ENCODE data around the gene CREB3. TPM values are rescaled to one million over a fixed set of nuclear protein-coding genes. Genes with fewer than 3 reads are reported as not detected.
A peak's percentile ranks its signal among the peaks of the same experiment; 100 is the strongest.

CREB3 gene
- total RNA-seq, 1 donor from 2014 or later: 33.2 TPM

DNA sequence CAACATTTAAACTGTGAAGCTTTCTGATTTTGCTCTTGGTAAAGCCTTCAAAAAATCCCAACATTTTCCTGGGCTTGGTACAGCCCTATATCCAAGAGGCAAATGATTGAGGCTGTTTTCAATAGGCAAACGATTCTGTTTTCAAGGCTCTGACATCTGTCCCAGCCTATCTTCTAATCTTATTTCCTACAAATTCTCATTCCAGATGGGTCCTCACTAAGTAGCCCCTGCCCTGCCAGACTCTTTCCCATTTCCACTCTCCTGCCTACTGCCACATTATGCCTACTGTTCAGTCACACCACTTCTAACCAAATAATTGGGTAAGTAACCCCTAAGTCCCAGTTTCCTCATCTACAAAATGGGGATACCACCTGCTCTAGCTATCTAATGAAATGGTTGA, 13.1 kb downstream of the CREB3 start:
- H3K27me3 Mint-ChIP-seq: no peaks in the 10 kb centered on the region
- no peak for DNase-seq (ENCODE audit: low spot score, unreplicated experiment)
- TF ChIP-seq CTCF (IDR thresholded peaks at IDR 0.05; ENCODE audit: unreplicated experiment): no peak
- no peaks in the 10 kb centered on the region for H3K9me3 Mint-ChIP-seq (ENCODE audit: low read depth)
- peak overlapping the region; percentile 23 for H3K27ac Mint-ChIP-seq
- no peak overlapping the region for H3K4me3 Mint-ChIP-seq (ENCODE audit: low read depth)
- peaks cover 32% of the 10 kb centered on the region for H3K4me1 Mint-ChIP-seq (ENCODE audit: low read depth)
- peaks cover 16% of the 10 kb centered on the region for H3K36me3 Mint-ChIP-seq (ENCODE audit: insufficient read depth)

GRCh38 chr9:35746583-35746982, 14.1 kb downstream of the CREB3 start:
- peak overlapping the region; percentile 90 for H3K4me3 Mint-ChIP-seq (ENCODE audit: low read depth)
- H3K4me1 Mint-ChIP-seq (ENCODE audit: low read depth): peaks cover 32% of the 10 kb centered on the region
- DNase-seq (ENCODE audit: low spot score, unreplicated experiment): no peak
- H3K36me3 Mint-ChIP-seq (ENCODE audit: insufficient read depth): peaks cover 17% of the 10 kb centered on the region
- no peaks in the 10 kb centered on the region for H3K27me3 Mint-ChIP-seq
- no peak for TF ChIP-seq CTCF (IDR thresholded peaks at IDR 0.05; ENCODE audit: unreplicated experiment)
- H3K27ac Mint-ChIP-seq: peak overlapping the region; percentile 88
- no peaks in the 10 kb centered on the region for H3K9me3 Mint-ChIP-seq (ENCODE audit: low read depth)

GRCh38 chr9:35748242-35748857, 15.9 kb downstream of the CREB3 start:
- H3K27me3 Mint-ChIP-seq: no peaks in the 10 kb centered on the region
- H3K9me3 Mint-ChIP-seq (ENCODE audit: low read depth): no peaks in the 10 kb centered on the region
- H3K27ac Mint-ChIP-seq: peak overlapping the region; percentile 75
- H3K4me1 Mint-ChIP-seq (ENCODE audit: low read depth): peaks cover 32% of the 10 kb centered on the region
- no peak for DNase-seq (ENCODE audit: low spot score, unreplicated experiment)
- H3K36me3 Mint-ChIP-seq (ENCODE audit: insufficient read depth): peaks cover 19% of the 10 kb centered on the region
- TF ChIP-seq CTCF (IDR thresholded peaks at IDR 0.05; ENCODE audit: unreplicated experiment): no peak
- H3K4me3 Mint-ChIP-seq (ENCODE audit: low read depth): peak overlapping the region; percentile 90

GRCh38 chr9:35748858-35749514, 16.5 kb downstream of the CREB3 start, which contains the start of the genes GBA2 and RGP1:
TSS of gene GBA2 (minus strand) at chr9:35749228. CDS start at chr9:35748704, 524 bp downstream.
TSS of gene RGP1 (plus strand) at chr9:35749287. CDS start at chr9:35749756, 469 bp downstream.
- Mint-ChIP-seq H3K27ac (peak within 1 kb of the TSS; percentile 94), H3K27me3 (no peaks in the 10 kb centered on the region), H3K9me3 (ENCODE audit: low read depth) (no peaks in the 10 kb centered on the region), H3K4me3 (ENCODE audit: low read depth) (peak within 1 kb of the TSS; percentile 93), H3K36me3 (ENCODE audit: insufficient read depth) (peaks cover 21% of the 10 kb centered on the region), H3K4me1 (ENCODE audit: low read depth) (peaks cover 32% of the 10 kb centered on the region)
- peak; percentile 68 for DNase-seq (ENCODE audit: low spot score, unreplicated experiment)
- TF ChIP-seq CTCF (IDR thresholded peaks at IDR 0.05; ENCODE audit: unreplicated experiment): no peak

DNA sequence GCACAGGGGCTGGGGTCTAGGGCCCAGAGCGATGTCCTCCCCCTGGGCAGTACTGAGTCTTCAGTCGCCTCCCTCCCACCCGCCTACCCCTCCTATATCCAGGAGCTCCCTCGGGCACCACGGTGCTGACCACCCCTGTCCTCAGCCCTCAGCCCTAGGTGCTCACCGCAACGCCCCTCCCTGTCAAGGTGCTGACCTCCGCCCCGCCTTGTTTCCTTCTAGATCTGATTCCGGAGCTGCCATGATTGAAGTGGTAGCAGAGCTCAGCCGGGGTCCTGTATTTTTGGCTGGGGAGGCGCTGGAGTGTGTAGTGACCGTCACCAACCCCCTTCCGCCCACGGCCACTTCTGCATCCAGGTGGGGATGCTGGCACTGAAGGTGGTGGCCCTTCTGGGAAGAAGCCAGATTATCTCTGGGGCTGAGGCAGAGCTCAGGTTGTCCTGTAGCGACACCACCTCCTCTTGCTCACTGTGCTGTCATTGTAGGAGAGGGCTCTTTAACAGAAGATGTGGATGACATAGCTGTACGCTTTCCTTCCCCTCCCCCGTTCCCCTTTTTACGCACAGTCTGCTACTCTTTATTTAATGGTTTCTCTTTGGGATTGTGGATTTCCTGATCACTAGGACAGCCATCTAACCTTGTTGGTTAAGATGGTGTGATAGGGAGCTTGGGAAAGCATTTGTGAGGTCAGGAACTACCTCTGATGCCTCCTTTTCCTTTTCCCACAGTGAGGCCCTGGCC, 17.2 kb downstream of the CREB3 start:
- Mint-ChIP-seq H3K36me3 (ENCODE audit: insufficient read depth) (peaks cover 18% of the 10 kb centered on the region), H3K9me3 (ENCODE audit: low read depth) (no peaks in the 10 kb centered on the region), H3K4me3 (ENCODE audit: low read depth) (peak overlapping the region; percentile 93), H3K27ac (peak overlapping the region; percentile 94), H3K27me3 (no peaks in the 10 kb centered on the region), H3K4me1 (ENCODE audit: low read depth) (peaks cover 32% of the 10 kb centered on the region)
- no peak for DNase-seq (ENCODE audit: low spot score, unreplicated experiment)
- no peak for TF ChIP-seq CTCF (IDR thresholded peaks at IDR 0.05; ENCODE audit: unreplicated experiment)

Measured in progenitor cell of endocrine pancreas (in vitro differentiated cells).